Midbrain (tissue), 1 donor: ENCODE data around the gene ITGB7.

Source experiments
- DNase-seq: peaks from one replicate; lab custom pipeline; 2025; lab: John Stamatoyannopoulos, UW

ITGB7 gene

DNA sequence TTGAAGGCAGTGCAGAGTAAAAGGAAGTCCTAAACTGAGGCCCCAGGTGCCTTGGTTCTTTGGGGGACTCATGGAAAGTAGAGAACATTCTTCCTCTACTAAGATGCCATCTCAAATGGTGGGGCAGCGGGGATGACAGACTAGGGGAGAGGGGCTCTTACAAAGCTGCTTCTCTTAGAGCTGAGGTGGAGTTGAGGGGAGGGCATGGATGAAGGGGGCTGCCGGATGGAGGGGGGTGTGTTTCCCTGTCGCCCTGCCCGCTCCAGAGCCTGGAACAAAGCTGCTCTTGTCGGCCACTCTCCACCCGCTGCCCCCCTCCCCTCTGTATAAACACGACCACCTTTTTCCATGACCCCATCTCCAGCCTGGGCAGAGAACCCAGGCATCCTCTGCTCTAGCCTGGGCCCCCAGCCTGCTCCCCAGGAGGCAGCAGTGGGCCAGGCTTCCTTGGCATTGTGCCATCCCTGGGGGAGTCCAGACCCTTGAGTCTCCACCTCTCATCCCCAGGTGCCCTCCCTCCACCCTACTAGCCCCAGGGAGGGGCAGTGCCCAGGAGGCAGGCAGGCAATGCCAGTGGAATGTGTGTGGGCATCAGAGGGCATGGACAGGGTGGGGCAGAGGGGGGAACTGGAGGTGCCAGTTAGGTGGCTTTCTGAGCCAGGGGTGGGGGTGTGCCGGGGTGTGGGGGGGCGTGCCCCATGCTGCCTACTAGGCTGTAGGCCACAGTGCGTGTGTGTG is 23.2 kb upstream of the ITGB7 start:
- DNase-seq = no peak

DNA sequence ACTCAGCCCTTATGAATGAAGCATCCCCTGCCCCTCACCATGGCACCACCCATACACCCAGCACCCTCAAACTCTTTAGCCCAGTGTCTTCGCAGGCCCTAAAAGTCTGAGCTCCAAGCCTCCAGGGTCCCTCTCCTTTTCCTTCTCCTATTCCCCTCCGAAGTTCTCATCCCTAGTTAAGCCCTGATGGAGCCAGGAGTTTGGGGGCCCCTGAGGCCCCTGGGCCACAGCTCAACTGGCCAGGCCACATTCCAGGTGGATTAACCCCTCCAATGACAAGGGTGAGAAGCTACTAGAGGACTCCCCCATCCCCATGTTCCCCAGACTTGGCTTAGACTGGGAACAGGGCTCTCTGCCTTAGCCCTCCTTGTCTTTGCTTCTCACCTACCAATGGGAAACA is 22.4 kb upstream of the ITGB7 start:
- no peak for DNase-seq

DNA sequence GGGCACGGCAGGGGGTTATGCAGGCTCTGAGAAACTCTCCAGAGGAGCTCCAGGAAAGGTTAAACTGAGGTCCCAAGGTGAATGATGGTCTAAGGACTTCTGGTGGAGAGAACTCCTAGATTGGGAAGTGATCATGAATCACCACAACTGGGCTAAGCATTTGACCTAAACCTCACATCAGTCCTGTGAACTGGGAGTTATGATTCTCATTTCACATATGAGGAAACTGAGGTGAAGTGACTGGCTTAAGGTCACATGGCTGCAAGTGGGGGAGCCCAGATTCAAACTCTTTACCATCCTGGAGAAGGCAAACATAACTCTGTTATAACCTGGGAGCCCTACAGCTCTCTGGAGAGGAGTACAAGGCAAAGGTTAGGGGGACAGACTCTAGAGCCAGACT is 20.8 kb upstream of the ITGB7 start:
- DNase-seq = no peak

DNA sequence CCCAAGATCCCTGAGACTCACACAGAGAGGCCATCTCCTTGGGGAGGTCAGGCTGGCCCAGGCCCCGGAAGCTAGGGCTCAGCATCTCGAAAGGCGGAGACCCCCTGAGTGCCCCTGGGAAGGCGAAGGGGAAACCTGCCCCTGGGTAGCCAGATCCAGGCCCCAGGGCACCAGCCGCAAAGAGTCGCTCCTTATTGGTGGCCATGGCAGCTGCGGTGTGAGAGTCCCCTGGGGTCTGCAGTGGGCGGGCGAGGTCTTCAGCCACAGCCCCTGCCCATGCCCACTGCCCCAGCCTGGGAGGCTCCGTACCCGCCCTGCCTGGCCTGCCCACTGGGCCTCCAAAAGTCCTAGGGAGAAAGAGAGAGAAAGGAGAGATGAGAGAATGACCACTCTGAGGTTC is 20.3 kb upstream of the ITGB7 start:
- no peak for DNase-seq

DNA sequence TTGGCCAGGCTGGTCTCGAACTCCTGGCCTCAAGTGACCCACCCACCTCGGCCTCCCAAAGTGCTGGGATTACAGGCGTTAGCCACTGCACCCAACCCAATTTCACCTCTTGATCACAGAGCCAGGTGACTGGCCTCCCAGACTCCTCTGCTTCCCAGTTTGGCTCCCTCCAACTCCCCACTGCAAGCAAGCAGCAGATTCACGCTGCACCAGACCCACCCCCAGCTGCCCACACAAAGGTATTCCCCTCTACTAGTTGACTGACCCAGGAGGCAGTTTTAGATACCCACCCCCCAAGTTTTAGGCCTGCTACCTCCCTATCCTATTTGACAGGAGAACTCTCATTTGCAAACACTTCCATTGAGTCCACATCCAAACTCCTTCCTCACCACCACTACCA is 19.8 kb upstream of the ITGB7 start:
- DNase-seq = no peak

DNA sequence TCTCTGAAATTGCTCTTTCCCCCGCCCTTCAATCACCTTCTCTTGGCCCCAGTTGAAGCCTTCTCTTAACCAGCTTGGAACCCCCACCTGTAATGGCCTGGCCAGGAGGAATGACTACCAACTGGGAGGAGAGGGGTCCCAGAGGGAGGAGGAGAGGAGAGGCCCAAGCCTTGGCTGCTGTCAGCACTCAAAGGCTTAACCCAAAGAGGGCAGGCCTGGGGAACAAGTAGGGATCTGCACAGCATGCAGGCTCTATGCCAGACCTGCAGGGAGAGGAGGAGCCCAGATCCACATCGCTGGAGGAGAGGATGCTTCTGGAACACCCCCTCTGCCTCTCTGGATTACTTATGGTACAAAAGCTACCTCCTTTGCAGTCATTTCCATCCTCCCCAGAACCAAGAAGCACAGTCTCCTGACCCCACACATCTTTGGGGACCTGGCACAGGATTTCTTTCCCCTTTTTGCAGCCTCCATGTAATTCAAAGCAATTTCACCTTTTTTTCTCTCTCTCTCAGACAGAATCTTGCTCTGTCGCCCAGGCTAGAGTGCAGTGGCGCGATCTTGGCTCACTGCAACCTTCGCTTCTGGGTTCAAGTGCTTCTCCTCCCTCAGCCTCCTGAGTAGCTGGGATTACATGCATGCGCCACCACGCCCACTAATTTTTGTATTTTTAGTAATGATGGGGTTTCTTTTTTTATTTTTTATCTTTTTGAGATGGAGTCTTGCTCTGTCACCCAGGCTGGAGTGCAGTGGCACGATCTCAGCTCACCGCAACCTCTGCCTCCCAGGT is 18.8 kb upstream of the ITGB7 start:
- no peak for DNase-seq

DNA sequence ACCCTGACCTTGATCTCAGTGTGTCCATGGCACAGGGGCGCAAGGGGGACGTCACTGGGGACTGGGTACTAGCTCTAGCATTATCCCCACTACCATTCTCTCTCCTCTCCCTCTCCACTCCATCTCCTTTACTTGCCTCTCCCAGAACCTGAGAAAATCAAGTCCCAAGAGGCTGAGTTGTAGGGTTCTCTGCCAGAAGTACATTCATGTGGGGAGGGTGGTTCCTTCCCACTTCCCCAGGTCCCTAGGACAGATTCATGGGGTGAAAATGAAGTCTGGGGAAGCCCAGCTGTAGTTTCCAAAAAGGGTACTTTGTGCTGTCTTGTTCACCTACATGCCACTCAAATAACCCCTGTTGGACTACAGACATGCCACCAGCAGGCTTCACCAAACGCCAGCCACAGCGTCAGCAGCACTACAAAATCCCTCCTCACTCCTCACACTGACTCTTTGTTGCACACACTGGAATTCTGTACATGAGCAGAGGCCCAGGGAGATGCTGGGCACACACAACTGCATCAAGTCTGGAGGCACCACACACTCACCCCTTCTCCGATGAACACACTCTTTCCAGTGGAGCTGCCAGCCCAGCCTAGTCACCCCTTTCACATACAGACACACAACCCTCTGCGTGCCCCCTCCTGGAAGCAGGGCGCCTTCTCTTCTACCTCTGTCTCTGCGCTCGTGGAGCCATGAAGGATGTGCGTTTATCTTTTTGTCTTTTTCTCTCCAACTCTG is 18.0 kb upstream of the ITGB7 start:
- no peak for DNase-seq

DNA sequence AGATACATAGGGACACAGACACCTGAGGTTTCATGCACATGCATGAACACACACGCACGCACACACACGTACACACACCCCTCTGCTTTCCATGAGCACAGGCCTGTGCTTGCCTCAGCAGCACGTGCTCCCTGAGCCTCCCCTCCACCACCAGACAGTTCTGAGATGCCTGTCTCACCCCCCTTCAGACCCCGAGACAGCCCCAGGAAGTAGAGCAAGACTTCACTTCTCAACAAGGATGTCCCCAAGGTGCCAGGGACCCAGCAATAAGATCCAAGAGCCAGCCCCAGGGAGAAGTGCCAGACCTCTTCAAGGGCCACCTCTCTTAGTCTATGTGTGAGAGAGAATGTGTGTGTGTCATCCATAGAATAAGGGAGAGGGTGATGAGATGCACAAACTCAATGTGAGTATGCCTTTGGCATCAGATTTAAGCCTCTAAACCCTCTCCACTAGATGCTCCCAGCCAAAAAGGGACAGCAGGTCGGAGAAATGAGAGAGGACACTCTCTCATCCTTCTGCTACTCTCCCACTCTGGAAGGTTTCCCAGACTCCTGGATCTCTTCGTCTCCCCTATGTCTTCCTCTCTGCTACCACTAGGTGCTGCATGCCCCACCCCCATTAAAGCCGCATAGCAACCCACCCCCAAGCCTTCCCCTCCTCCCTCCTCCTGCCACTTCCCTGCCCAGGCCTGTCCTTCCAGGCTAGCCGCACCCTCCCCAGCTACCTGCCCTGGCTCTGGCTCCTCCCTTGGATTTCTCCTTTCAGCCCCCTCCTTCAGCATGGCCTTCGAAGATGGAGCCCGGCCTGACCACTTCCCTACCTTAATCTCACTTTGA is 17.2 kb upstream of the ITGB7 start:
- DNase-seq = no peak

DNA sequence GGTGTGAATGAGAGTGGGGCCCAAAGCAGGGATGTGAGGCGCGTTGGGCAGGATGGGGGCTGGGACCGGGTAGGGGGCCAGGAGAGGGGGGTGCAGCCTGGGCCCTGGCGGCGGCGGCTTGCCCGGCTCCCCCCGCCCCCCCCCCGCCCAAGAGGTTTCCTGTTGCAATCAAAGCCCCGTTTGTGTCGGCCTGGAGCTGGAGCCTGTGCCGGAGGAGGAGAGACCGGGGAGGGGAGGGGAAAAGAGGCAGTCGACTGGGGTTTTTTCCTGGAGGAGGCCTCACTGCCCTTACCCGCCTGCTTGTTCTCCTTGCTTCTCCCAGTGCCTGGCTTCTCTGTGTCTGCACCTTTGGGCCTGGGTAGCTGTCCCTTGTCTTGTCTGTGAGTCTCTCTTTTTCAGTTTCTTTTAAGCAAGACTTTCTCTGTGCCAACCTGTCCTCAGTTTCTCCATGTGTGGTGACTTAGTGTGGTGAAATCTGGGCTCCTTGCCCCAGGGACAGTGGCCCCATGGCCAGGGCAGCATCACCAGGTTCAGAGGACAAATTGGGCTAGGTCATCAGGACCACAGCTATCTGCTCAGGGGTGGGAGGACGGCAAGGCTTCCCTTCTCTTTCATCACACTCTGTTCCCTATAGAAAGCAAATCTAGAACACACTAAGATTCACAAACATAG is 16.5 kb upstream of the ITGB7 start:
- DNase-seq = peak; percentile 57

DNA sequence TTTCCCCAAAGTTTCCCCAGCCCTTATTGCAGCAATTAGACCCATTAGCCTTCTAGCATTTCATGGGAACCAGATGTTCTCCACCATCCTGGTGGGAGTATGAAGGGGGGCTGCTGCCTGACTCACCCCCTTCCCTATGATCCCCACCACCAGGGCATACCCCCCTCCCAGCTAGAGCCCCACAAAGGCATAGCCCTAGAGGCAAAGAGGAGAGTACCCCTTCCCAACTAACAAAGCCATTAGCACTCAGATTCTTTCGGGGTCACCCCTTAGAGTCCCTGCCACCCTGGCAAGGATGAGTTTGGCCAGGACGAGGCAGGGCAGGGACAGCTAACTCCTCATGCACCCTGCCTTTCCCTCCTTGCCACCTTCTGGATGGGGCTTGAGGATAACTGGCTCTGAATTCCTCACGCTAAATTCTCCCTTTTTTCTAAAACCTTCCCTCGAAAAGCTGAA is 15.8 kb upstream of the ITGB7 start:
- DNase-seq = no peak

DNA sequence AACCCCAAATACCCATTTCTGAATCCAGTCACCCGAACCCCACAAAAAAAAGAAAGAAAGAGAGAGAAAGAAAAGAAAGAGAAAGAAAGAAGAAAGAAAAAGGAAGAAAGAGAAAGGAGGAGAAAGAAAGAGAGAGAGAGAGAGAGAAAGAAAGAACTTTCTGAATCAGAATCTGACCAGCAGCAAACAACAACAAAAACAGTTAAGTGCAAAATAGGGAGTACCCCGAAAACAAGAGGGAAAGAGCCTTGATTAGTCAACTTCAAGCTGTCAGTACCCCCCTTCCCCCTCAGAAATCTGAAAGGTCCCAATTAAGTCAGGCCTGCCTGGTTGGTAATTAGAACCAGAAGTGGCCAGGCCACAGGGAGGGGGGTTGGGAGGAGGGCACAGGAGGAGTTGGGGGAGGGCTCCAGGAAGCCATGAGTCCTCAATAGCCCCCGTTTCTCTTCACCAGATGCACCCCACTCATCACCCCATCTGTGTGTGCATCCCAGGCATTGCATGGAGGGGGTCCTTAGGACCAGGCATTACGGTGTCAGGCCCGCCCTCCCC is 15.2 kb upstream of the ITGB7 start:
- no peak for DNase-seq

DNA sequence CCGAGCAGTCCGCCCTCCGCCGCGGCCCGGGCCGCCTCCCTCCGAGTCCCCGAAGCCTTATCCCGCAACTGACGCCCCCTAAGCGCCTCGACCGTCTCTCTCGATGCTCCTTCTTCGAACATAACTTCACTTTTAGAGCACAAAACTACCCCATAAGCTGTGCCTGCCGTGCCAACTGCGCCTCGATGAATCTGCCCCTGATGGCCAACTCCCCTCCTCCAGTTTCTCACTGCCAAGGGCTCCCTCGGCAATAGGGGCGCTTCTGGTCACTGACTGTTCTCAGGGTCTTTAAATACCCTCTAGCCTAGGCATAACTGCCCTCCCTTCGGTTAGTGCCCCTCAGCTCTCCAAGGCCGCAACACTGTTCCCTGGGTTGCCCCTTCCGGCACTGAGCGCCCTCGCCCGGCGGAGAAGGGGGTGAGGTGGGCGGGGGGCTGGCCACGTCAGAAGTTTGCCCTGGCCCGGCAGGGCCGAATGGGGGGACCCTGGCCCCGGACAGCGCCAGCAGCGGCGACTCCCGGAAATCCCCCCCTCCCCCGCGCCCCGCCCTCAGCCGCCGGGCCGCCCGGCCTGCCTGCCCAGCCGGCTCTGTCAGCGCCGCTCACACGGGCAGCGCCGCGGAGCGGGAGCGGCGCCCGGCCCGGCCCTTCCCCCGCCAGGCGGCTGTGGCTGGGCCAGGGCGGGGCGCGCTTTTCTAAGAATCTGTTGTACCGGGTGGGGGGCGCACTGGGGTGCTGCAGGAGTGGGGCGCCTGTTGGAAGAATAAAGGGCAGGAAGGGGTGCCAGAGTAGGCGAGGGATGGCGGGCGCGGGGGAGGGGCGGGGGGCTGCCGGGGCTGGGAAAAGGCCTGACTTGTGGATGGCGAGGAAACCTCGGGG is 14.4 kb upstream of the ITGB7 start:
- peak; percentile 62 for DNase-seq

DNA sequence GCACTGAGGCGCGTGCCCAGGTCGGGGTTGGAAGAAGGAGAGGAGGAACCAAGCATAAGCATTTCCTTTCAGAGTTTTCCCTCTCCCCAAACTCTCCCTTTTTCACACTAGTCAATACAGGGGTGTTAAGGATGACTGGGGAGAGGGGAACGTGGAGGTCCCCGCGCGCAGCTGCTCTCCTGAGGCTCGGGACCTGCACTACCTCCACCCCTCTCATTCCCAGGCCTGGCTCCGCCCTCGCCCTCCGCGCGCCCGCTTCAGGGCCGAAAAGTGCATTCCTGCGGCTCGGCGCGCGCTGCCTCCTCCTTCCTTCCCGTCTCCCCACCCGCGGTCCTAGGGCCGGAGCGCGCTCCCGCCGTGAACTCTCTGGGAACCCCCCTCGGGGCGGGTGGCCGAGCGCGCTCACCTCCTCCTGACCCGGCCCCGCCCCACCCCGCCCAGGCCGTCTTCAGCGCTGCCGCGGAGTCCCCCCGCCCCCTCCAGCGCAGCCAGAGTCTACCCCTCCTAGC is 13.7 kb upstream of the ITGB7 start:
- DNase-seq = peak; percentile 70

DNA sequence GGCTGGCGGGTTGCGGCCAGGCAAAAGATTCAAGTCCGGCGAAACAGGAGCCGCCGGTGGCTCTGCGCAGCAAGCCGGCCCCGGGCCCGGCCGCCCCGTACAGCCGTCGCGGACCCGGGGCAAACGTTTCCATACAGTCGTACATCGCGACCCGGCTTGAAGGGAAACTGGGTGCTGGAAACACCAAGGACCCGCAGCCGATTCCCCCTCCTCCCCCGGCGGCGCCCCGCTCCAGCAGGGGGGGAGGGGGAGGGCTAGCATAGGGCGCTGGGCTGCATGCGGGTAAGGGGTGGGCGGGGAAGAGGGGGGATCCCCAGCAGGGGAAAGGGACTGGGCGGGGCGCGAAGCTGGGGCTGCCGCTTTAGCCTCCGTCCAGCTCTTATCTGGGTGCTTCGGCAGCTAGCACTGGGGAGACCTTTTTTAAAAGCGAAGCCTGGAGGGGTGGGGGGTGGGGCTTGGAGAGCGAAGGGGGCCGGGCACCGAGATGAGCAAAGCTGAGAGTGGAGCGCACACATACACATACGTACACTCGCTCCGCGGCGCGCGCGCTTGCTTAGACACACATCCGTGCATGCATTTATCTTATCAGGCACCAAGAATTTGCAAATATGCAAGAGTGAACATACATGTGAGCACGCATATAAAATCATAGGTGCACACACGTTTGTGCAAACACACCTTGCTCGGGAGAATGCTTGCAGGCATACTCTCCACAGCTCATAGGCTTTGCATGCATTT is 13.1 kb upstream of the ITGB7 start:
- peak; percentile 57 for DNase-seq

DNA sequence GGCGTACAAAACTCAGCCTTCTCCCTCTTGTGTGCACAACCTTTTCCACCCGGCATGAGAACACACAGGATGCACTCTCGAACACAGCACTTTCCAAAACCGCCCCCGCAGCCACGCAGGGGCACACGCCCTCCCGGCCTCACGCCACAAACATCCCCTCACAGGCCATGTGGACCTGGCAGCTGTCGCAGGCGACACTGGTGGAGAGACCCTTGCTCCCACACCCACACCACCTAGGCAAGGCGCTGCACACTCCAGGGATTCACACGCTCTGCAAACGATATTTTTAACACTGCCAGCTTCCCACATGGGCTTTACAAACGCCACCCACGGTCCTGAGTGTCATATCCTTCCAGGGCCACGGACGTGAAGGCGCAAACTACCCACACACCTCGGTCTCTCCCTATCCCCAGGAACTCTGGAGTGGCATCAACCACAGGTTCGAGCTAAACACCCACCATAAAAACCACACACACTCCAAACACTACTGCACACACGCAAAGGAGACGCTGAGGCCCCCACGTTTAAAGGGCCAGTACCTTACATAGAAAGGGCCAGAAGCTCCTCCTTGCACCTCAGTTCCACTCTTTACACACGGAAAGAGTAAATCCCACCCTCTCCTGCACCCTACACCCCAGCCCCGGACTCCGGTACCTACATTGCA is 12.4 kb upstream of the ITGB7 start:
- DNase-seq = no peak

DNA sequence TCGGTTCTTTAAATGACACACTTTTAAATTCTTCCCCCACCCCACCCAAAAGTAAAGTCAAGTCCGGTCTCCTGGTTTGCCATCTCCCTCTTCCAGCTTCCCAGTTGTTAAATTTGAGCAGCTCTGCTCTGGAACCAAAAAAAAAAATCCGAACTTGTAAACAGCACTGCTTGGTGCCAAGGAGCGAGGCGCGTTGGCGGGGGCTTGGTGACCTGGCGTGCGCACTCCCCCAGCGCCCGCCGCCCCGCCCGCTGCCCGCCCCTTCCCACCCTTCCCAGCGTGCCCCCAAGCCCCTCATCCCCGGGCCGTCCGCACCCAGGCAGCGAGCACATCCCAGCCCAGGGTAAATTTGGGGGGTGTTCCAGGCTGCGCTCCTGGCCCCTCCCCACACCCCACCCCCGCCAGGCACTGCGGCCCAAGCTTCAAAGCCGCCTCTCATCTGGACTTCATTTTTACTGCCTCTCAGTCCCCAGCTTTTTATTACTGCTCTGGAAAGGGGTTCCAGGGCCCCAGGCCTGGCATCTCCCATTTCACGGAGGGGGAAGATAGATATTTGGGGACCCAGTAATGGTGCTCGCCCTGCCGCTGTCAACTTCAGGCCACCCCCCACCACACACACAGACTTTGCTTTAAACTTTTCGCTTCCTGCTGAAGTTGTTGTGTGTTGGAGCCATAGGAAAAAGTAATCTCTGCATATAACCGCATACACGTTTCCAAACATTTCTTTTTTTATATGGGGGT is 11.7 kb upstream of the ITGB7 start:
- DNase-seq = no peak

DNA sequence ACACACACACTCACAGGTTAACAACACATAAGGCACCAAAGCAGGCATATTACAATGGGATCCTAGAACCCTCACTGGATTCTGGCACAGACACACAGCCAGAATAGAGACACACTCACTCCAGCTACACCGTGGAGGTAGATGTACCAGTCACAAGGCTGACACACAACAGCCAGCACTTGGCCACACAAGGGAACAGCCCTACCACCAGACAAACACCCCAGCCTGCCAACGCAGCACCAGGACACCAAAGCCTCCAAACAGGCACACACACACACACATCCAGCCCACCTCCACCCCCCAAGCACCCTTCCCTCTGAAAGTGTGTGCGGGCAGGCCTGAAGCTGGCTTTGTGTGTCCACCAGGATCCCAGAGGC is 10.9 kb upstream of the ITGB7 start:
- no peak for DNase-seq
